ENCODE data around the gene TP53RK. TPM values are rescaled to one million over a fixed set of nuclear protein-coding genes. Genes with fewer than 3 reads are reported as not detected.

The TP53RK gene
- total RNA-seq, 1 experiment from 2014 or later, result 12.4 TPM

- H3K4me3 Mint-ChIP-seq, result no peak overlapping the region
- H3K27me3 Mint-ChIP-seq (ENCODE audit: low read depth), result no peaks in the 10 kb centered on the region; the same call in 1 of the 2 replicates
- no peaks in the 10 kb centered on the region for H3K36me3 Mint-ChIP-seq
- no peak for DNase-seq (ENCODE audit: low spot score)
- no peak for ATAC-seq
- POLR2A ChIA-PET, result no interaction called here
- H3K27ac Mint-ChIP-seq, result no peak overlapping the region
- CTCF ChIA-PET, result interaction anchor here (0.6 to 2.3 kb wide), 4 partner anchors 9 to 334 kb away, joined by 3 to 7 read pairs (median 3); no protein-coding TSS in a partner anchor
- no peak for TF ChIP-seq JUN (CRISPR knock-in tag; IDR thresholded peaks at IDR 0.05)
- no peak for TF ChIP-seq NFE2L1 (CRISPR knock-in tag; IDR thresholded peaks at IDR 0.05)
- TF ChIP-seq GABPB1 (CRISPR knock-in tag; IDR thresholded peaks at IDR 0.05), result peak; percentile 68
- TF ChIP-seq CREM (CRISPR knock-in tag; IDR thresholded peaks at IDR 0.05), result no peak
- no peak for TF ChIP-seq SP1 (CRISPR knock-in tag; conservative IDR thresholded peaks at IDR 0.05)
- no peak for TF ChIP-seq ZNF512 (CRISPR knock-in tag; IDR thresholded peaks at IDR 0.05; ENCODE audit: borderline replicate concordance)
- TF ChIP-seq ZNF425 (CRISPR knock-in tag; conservative IDR thresholded peaks at IDR 0.05), result no peak
- TF ChIP-seq ZBTB43 (CRISPR knock-in tag; IDR thresholded peaks at IDR 0.05), result no peak
- peak; percentile 64; the same call in 1 of the 2 replicates for TF ChIP-seq GTF2I (CRISPR knock-in tag; conservative IDR thresholded peaks at IDR 0.05)
- no peak for TF ChIP-seq TEAD4 (CRISPR knock-in tag; IDR thresholded peaks at IDR 0.05)
- no peak for TF ChIP-seq MAX (CRISPR knock-in tag; IDR thresholded peaks at IDR 0.05)
- TF ChIP-seq ZNF232 (CRISPR knock-in tag; IDR thresholded peaks at IDR 0.05), result no peak
- TF ChIP-seq ELF4 (CRISPR knock-in tag; IDR thresholded peaks at IDR 0.05; ENCODE audit: low read depth), result no peak
- TF ChIP-seq ZNF416 (CRISPR knock-in tag; IDR thresholded peaks at IDR 0.05), result no peak
- 0 out of 2 replicates have a peak, but pooled peaks have one; percentile 16 for TF ChIP-seq ZNF423 (CRISPR knock-in tag; IDR thresholded peaks at IDR 0.05)
- no peak for TF ChIP-seq ZNF281 (CRISPR knock-in tag; IDR thresholded peaks at IDR 0.05)
- no peak for TF ChIP-seq FOXP4 (CRISPR knock-in tag; IDR thresholded peaks at IDR 0.05)
- H3K4me1 Mint-ChIP-seq, result peaks cover 11% of the 10 kb centered on the region
- H3K9me3 Mint-ChIP-seq, result no peaks in the 10 kb centered on the region
These were observed 48.5 kb downstream of the TP53RK start for GRCh38 chr20:46640536-46641311.
